Measurements from ENCODE around the gene TMEM132C. TPM values are rescaled to one million over a fixed set of nuclear protein-coding genes. Genes with fewer than 3 reads are reported as not detected.

TMEM132C gene
- total RNA-seq, 1 donor, result not detected

- no peak for DNase-seq (ENCODE audit: low read depth)
- H3K4me3 ChIP-seq (ENCODE audit: low read depth, low read length), result no peak overlapping the region
- TF ChIP-seq CTCF (IDR thresholded peaks at IDR 0.05; ENCODE audit: insufficient read depth, low read depth, low read length), result no peak
Measured at GRCh38 chr12:128643155-128643554, 376.2 kb downstream of the TMEM132C start.

- no peak for DNase-seq (ENCODE audit: low read depth)
- H3K4me3 ChIP-seq (ENCODE audit: low read depth, low read length), result no peak overlapping the region
- no peak for TF ChIP-seq CTCF (IDR thresholded peaks at IDR 0.05; ENCODE audit: insufficient read depth, low read depth, low read length)
Measured at GRCh38 chr12:128644664-128645296, 377.8 kb downstream of the TMEM132C start.

- H3K4me3 ChIP-seq (ENCODE audit: low read depth, low read length), result no peak overlapping the region
- no peak for TF ChIP-seq CTCF (IDR thresholded peaks at IDR 0.05; ENCODE audit: insufficient read depth, low read depth, low read length)
- no peak for DNase-seq (ENCODE audit: low read depth)
Measured at GRCh38 chr12:128649902-128650301, 382.9 kb downstream of the TMEM132C start.

GRCh38 chr12:128652136-128652751, 385.3 kb downstream of the TMEM132C start:
- no peak for TF ChIP-seq CTCF (IDR thresholded peaks at IDR 0.05; ENCODE audit: insufficient read depth, low read depth, low read length)
- H3K4me3 ChIP-seq (ENCODE audit: low read depth, low read length), result no peak overlapping the region
- no peak for DNase-seq (ENCODE audit: low read depth)

GRCh38 chr12:128654468-128654867, 387.5 kb downstream of the TMEM132C start:
- TF ChIP-seq CTCF (IDR thresholded peaks at IDR 0.05; ENCODE audit: insufficient read depth, low read depth, low read length), result no peak
- no peak overlapping the region for H3K4me3 ChIP-seq (ENCODE audit: low read depth, low read length)
- no peak for DNase-seq (ENCODE audit: low read depth)

- no peak overlapping the region for H3K4me3 ChIP-seq (ENCODE audit: low read depth, low read length)
- DNase-seq (ENCODE audit: low read depth), result no peak
- no peak for TF ChIP-seq CTCF (IDR thresholded peaks at IDR 0.05; ENCODE audit: insufficient read depth, low read depth, low read length)
Measured at GRCh38 chr12:128657378-128657777, 390.4 kb downstream of the TMEM132C start.
